NCI-H2227 (cell line): Measurements from ENCODE around the gene SYPL1.

Experiments
- DNase-seq: peaks from one replicate; lab custom pipeline; 2025; ENCODE audit not compliant: unreplicated experiment; lab: John Stamatoyannopoulos, UW

The SYPL1 gene

DNA sequence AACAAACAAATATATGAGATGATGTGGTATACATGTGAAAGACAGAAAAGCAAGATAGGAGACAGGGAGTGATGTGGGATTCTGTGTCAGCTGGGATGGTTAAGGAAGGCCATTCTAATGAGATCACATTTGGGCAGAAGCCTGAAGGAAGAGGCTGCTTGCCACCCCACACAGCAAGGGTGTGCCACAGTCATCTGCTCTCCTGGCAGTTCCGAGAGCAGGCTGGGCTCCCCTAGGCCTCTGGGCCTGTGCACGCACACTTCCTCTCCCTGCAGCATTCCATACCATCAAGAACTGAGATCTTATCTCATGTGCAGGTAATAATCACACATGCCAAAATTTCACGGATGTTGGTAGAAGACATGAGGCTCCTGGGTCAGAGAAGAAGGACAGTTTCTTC lies 43.1 kb downstream of the SYPL1 start:
- no peak for DNase-seq

DNA sequence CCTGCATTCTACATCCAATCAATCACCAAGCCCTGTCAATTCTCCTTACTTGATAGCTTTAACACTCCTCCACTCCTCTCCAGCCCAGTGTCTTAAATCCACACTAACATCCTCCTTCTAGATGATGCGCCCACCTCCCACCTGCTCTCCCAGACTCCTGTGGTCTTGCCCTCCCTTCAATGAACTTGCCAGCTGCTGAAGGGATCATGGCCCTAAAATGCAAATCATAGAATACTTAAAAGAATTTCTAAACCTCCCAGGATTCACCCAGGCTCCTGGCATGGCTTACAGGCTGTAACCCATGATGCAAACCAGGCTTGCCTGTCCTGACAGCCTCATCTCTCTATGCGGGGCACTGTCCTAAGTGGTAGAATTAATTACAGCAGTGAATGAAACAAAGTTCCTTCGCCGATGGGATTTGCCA lies 43.6 kb downstream of the SYPL1 start:
- DNase-seq = no peak

DNA sequence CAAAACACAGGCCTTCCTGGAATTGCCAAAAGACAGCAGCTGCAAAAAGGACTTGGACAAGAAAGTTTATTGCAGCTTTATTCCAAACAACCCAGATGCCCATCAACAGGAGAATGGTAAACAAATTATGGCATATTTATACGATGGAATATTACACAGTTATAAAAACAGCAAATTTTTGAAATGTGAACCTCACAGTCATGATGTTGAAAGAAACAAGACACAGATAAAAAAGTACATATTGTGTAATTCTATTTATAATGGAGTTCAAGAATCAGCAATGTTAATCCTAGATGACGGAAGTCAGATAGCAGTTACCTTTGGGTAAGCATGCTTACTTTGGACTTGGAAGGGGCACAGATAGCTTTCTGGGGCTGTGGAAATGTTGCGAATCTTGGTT lies 44.4 kb downstream of the SYPL1 start:
- DNase-seq = no peak

DNA sequence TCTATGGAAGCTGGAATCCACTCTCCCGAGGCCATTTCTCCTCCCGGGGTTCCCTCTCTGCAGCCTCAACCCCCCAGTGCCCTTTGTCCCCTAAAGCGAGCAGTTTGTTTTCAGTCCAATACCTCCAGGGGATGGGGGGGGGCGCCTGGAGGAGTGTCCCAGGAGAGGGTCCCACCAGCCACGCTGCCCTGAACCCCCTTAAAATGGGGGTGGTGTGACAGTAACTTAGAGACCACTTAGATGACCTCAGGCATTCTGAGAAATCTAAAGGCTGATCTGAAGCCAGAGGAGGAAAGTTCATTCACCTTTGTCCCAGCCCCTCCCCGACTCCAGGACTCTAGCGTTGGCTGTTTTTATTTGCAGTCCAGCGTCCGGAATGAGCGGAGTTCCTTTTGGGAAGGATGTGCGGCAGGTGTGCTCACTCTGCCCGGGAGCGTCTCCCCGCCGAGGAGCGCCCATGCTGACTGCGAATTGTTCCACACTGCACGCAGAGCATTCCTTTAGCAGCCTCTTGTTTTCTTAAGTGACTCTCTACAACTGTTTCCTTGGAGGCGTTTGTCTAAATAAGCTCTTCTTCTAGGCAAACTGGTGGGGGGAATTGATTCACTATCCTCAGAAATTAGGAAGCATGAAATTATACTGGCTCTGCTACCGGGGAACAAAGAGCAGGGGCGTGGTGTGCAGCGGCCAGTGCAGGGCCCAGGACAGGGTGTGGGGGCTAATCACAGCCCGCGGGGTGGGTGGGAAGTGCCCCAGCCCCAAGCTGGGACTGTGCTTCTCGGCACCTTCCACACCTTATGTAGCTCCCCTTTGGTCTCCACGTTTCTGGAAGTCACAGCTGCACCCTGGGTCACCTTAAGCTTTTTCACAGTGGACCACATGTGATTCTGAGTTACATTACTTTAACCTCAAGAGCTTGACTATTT lies 46.3 kb downstream of the SYPL1 start:
- peak; percentile 46 for DNase-seq

DNA sequence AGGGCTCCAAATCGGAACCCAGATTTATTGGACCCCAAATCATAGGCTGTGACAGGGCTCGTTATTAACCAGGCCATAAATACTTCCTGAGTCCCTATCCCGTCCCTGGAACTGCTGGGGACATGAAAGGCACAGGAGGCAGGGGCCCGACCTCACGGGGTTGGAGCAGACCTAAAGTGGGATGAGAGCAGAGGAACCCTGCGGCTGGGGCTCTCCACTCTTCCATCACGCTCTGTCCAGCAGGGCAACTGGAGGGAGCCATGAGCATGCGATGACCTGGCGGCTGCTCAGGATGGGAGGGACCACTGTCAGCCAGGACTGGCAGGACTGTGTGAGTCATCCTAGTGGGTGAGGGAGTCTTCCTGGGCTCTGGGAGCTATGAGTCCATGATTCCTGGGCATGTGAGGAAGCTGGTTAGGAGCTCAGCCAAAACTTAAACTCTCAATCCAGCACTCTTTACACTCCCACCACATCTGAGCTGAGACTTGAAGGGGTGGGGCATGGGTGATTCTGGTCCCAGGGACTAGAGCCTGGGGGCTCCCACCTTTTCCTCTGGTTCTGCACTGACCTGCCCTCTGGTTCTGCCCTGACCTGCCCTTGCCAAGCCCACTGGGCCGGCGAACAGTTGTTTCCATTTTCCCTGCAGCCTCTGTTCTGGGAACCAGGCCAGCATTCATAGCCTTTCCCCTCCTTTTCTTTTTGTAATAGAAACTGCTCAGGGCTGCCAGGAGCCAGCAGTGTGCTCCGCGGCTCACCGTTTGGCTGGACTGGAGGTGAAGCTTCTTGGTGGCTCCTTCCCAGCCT lies 47.1 kb downstream of the SYPL1 start:
- DNase-seq = peak; percentile 54

DNA sequence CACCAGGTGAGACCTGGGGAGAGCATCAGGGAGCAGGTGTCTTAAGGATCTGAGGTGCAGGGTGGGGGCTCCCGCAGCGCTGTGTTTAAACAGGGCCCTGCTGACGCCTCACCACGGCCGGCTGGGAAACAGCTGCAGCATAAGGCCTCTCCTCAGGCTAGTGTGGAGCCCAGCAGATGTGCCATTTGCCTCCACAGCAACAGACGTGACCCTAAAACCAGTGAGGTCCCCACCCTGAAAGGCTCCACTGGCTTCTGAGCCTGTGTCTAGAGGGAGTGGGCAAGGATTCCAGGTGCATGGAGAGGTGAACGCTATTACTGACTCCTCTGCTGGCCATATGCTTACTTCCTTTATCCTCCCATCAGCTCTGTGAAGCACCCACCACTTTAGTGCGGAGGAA lies 47.8 kb downstream of the SYPL1 start:
- DNase-seq = no peak

DNA sequence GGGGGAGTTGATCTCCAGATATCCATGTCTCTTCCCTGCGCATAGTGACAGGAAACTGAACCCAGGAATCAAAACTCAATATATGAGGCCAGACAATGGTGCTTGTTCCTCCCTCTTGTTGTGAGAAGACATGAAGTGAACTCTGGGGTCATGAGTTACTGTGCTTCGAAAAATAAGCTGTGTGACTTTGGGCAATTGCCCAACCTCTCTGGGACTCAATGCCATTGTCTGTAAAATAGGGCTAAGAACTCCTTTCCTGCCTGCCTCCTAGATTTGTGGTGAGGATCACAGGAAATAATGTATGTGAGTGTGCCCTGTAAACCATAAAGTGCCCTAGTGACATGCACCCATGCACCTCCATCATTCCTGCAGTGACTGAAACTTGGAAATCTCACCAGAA lies 48.4 kb downstream of the SYPL1 start:
- no peak for DNase-seq

DNA sequence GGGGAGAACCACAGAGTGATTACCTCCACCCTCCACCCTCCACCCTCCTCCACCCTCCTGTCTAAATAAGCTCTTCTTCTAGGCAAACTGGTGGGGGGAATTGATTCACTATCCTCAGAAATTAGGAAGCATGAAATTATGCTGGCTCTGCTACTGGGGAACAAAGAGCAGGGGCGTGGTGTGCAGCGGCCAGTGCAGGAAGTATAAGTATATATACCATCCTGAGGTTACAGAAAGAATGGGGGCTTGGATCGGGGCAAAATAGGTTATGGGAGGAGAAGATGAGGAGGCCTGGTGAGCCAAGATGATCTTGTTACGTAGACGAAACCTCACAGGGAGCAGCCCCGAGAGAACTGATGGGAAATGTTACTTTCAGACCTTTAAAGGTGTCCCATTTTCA lies 49.1 kb downstream of the SYPL1 start:
- DNase-seq = no peak

DNA sequence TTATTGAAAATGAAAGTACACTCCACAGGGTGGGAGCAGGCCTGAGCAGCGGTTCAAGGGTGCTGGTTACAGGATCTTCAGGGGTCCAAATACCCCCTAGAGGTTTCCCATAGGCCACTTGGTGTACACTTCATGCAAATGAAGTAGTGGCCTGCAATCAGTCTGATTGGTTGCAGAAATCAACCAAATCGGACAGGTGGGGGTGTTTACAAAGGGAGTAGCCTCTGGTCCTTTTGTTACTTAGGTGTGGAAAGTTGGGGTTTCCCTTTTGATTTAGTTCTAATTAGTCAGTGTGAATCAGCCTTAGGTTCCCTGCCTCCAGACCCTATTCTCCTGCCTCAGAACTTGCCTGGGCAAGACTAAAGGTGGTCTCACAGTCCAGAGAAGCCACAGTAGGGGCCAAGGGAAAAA lies 49.6 kb downstream of the SYPL1 start:
- no peak for DNase-seq

DNA sequence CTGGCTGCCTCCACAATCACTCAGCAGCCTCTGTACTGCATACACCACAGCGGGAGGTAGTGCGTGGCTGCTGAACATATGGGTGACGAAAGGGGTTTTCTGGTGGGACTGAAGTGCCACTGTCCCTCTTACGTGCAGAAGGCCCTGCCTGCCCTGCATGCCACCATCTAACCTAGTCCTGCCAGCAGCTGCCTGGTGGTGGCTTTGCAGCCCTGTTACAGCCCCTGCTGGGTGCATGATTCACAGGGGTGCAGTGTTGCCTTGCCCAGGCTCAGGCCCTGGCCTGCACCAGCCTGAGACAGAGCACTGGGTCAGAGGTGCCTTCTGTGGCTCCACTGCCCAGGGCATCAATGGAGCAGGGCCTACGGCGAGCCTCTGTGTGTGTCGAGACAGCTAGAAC lies 50.1 kb downstream of the SYPL1 start:
- DNase-seq = no peak

DNA sequence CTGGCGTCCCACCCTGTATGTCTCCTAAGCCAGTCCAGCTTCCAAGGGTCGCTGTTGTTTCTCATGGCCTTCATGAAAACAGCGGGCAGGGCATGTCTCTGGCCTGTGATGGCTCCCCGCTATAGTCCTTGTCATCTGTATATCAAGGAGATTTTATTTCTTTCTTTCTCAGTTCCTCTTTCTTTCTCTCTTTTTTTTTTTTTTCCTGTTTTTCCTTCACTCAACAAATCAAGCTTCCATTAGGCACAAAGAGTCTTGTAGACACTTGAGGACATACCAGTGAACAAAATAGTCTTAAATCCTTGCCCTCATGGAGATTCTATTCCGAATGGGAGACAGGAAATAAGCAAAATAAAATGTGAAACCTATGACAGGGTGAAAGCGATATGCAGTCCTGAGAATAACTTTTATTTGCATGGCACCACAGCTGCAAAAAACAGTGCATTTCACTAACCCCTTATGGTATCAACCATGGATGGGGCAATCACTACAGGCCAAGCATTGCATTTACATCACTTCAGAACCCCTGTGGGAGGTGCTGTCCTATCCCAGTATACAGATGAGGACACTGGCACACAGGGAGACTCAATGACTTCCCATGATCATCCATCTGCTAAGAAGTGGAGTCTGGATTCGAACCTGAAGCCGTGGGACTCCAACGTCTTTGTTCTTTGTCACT lies 50.7 kb downstream of the SYPL1 start:
- no peak for DNase-seq

DNA sequence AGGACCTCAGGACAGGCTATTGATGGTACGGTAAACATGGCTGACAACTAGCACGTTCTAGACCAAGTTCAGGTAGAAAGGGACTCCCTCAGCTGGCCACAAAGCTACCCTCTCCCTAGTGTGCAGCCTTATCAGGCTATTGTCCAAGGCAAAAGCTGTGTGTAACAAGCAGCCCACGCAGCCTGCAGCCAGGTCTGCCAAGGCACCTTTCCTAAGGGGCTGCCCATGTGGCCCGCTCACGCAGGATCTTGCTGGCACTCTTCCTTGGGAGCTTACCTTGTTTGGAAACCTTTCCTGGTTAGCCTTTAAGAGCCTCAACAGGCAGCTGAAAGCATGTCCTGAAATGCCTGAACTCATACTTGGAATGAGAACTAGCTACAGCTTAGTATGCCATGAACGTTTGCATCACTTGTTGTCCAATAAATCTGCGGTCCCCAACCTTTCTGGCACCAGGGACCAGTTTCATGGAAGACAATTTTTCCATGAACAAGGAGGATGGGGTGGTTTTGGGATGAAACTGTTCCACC lies 51.7 kb downstream of the SYPL1 start:
- no peak for DNase-seq

DNA sequence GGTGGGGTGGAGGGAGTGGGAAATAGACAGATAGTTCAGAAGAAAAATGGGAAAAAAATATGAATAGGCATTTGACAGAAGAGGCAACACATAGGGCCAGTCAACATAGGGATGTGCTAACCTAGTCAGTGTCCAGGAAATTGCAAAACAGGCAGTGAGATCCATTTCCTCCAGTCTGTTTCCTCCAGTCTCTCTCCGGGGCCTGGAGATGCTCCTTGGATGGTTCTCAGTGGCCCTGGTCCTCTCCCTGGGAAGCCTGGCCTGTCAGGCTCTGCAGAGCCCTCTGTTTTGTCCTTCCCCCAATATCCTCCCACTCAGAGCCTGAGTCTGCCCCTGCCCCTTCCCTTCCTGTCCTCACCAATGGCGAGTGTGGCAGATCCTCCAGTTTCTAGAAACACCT lies 52.6 kb downstream of the SYPL1 start:
- DNase-seq = no peak

DNA sequence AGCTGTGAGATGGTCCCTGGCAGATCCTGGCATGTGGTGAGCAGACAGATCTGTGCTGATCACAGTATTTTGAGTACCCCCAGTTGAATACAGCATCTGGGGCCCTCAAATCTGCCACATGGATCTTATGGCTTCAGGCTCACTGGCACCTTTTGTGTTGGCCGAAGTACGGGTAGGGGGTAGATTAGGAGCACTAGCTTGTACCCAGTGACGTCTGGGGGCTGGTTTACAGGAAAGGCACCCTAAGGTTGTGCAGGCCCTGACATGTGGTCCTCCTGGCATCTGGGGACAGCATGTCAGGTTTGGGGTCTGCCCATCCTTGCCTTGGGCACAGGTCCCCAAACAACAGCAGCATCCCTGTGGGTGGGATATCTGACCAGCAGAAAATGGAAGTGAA lies 53.2 kb downstream of the SYPL1 start:
- DNase-seq = no peak

DNA sequence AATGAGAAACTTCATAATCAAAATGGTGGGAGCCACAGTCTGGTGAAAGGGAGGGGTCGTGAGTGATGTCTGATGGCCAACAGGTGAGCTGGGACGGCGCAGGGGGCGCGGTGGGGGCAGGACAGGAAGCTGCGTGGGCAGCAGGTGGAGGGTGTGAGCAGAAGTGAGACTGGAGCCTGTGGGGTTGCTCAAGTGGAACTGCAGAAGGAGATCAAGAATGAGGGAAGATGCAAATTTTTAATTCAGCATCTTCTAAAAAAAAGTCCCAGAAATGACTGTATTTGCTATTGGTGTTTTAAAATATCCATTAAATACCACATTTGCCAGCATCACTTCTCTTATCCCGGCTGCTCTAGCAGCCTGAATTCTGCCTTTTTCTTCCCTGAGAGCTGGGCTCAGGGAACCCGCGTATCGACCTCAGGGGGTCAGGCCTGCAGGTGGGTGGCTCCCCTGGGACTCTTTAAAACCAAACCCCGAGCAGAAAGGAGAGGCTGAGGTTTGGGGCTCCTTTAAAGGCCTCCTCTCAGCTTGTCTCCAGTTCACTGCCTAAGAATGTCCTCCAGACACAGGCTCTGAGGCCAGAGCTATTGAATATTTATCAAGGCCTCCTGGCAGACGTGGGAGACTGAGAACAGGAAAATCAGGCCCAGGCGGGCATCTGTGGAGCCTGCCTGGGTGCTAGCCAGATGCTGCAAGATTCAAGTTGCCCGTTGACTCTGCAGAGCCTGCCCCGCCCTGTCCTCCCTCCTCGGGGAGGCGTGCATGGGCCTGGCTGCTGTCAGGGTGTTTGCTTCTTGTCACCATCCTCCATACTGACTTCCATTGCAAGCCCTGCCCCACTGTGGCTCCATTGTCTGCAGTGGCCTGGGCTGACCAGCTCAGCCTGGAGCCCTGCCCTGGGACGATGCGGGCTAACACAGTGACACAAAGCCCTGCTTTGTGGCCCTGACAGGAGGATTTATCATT lies 53.9 kb downstream of the SYPL1 start:
- no peak for DNase-seq

DNA sequence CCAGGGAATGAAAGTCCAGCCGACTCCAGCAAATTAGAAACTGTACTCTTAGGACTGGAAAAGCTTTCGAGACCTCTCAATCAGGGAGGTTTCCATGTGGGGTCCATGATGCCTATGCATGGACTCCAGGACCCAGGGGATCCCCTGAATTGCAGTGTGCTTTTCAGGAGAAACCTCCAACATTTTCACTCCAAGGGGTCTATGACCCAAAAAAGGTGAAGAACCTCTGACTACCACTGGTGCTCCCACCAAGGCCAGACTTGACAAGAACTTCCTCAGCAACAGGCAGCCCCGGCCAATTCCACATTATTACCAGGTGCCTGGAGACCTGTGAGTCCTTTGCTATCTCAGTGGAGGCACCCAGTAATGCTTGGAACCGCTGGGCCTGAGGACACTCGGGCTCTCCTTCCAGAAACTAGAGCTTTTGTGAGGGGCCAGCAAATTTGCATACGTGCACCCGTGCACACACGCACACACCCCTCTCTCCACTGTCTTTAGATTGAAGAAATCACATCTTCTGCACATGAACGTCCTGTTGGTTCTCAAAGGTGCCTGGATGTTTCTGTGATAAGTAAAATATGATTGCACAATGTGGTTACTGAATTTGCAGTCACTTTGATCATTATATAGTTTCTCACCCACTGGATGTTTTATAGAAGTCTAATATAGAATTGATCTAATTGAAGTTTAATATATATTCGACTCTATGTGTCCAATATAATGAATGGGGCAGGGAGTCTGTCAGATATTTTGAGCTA lies 54.7 kb downstream of the SYPL1 start:
- DNase-seq = no peak

DNA sequence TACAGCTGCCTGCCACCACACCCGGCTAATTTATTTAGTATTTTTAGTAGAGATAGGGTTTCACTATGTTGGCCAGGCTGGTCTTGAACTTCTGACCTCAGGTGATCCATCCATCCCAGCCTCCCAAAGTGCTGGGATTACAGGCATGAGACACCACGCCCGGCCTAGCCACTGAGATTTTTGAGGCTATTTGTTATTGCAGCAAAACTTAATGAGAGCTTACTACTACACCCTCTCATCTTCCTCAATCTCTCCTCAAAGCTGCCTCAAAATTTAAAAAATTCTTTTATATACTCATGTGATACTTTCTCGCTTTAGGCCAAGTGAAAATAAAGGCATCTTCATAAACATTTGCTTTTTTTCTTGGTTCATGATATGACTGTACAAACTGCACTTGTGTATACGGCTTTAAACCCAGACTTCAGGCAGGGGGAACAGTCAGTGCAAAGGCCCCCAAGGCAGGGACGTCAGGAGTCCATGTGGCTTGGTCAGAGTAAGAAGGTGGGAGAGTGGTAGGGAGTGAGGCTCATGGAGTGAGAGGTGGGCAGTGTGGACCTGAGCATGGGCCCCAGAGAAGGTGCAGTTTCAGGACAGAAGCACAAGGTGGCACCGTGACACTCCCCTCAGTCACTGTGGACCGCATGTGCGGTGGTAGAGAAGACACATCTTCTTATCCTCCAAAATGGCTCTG lies 55.5 kb downstream of the SYPL1 start:
- DNase-seq = peak; percentile 80

DNA sequence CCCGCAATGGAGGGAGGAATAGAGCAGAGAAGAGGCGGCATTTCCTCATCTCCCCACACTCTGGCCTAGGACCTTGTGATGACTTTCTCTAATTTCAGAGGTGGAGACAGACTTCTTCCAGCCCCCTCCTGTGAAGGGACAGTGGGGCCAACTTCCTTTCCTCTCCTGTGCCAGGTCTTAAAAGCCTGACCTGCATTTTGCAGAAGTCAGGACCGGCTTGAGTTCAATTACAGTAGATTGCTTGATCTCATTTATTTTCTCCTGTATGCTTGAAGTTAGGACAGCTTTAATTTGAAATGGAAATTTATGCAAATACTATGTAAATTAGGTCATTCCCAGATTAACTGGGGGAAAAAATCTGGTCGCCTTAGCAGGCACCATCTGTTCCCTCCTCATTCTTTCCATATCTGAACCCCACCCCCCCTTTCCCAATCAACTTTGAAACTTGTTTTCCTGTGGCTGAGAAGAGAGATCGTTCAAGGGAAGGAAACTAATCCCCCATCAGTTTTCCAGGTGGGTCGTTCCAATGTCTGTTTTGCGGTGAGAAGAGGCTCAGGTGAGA lies 57.1 kb downstream of the SYPL1 start:
- DNase-seq = no peak
